ENCODE results near the gene LRMDA. TPM values are rescaled to one million over a fixed set of nuclear protein-coding genes. Genes with fewer than 3 reads are reported as not detected.

LRMDA gene
- total and polyA plus RNA-seq, 2 of the 8 experiments (the other 6 are each of a cell fraction or from before 2014, with no cell fraction given): 0.86 to 2.8 TPM

DNA sequence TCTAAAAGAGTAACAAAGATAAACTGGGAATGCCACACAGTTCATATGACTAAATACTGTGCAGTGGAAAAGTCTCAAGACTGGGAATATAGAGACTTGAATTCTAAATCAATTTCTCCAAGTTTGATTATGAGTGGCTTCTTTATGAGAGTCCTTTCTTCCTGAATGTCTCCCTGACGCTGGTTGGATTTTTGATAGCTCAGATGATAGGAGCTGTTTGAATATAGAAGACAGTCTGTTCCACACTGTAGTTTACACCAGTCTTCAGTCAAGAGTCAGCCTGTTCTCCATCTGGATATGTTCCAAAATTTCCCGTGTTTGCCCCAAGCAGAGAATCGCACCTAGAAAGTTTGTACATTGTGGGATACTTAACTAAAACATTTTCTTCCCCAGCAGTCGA, 173.7 kb downstream of the LRMDA start (continued):
- TF ChIP-seq, protein P1, sequence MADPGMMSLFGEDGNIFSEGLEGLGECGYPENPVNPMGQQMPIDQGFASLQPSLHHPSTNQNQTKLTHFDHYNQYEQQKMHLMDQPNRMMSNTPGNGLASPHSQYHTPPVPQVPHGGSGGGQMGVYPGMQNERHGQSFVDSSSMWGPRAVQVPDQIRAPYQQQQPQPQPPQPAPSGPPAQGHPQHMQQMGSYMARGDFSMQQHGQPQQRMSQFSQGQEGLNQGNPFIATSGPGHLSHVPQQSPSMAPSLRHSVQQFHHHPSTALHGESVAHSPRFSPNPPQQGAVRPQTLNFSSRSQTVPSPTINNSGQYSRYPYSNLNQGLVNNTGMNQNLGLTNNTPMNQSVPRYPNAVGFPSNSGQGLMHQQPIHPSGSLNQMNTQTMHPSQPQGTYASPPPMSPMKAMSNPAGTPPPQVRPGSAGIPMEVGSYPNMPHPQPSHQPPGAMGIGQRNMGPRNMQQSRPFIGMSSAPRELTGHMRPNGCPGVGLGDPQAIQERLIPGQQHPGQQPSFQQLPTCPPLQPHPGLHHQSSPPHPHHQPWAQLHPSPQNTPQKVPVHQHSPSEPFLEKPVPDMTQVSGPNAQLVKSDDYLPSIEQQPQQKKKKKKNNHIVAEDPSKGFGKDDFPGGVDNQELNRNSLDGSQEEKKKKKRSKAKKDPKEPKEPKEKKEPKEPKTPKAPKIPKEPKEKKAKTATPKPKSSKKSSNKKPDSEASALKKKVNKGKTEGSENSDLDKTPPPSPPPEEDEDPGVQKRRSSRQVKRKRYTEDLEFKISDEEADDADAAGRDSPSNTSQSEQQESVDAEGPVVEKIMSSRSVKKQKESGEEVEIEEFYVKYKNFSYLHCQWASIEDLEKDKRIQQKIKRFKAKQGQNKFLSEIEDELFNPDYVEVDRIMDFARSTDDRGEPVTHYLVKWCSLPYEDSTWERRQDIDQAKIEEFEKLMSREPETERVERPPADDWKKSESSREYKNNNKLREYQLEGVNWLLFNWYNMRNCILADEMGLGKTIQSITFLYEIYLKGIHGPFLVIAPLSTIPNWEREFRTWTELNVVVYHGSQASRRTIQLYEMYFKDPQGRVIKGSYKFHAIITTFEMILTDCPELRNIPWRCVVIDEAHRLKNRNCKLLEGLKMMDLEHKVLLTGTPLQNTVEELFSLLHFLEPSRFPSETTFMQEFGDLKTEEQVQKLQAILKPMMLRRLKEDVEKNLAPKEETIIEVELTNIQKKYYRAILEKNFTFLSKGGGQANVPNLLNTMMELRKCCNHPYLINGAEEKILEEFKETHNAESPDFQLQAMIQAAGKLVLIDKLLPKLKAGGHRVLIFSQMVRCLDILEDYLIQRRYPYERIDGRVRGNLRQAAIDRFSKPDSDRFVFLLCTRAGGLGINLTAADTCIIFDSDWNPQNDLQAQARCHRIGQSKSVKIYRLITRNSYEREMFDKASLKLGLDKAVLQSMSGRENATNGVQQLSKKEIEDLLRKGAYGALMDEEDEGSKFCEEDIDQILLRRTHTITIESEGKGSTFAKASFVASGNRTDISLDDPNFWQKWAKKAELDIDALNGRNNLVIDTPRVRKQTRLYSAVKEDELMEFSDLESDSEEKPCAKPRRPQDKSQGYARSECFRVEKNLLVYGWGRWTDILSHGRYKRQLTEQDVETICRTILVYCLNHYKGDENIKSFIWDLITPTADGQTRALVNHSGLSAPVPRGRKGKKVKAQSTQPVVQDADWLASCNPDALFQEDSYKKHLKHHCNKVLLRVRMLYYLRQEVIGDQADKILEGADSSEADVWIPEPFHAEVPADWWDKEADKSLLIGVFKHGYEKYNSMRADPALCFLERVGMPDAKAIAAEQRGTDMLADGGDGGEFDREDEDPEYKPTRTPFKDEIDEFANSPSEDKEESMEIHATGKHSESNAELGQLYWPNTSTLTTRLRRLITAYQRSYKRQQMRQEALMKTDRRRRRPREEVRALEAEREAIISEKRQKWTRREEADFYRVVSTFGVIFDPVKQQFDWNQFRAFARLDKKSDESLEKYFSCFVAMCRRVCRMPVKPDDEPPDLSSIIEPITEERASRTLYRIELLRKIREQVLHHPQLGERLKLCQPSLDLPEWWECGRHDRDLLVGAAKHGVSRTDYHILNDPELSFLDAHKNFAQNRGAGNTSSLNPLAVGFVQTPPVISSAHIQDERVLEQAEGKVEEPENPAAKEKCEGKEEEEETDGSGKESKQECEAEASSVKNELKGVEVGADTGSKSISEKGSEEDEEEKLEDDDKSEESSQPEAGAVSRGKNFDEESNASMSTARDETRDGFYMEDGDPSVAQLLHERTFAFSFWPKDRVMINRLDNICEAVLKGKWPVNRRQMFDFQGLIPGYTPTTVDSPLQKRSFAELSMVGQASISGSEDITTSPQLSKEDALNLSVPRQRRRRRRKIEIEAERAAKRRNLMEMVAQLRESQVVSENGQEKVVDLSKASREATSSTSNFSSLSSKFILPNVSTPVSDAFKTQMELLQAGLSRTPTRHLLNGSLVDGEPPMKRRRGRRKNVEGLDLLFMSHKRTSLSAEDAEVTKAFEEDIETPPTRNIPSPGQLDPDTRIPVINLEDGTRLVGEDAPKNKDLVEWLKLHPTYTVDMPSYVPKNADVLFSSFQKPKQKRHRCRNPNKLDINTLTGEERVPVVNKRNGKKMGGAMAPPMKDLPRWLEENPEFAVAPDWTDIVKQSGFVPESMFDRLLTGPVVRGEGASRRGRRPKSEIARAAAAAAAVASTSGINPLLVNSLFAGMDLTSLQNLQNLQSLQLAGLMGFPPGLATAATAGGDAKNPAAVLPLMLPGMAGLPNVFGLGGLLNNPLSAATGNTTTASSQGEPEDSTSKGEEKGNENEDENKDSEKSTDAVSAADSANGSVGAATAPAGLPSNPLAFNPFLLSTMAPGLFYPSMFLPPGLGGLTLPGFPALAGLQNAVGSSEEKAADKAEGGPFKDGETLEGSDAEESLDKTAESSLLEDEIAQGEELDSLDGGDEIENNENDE (IDR thresholded peaks at IDR 0.05; ENCODE audit: insufficient replicate concordance, low read length): no peak
- no peak for TF ChIP-seq ZNF274 (IDR thresholded peaks at IDR 0.05; ENCODE audit: borderline replicate concordance, extremely low read depth, low read length)
- TF ChIP-seq EGR1 (IDR thresholded peaks at IDR 0.05; ENCODE audit: borderline replicate concordance, low read depth, low read length): no peak
- no peak for TF ChIP-seq TBP (IDR thresholded peaks at IDR 0.05; ENCODE audit: low read depth, low read length)
- no peak for TF ChIP-seq SUZ12 (IDR thresholded peaks at IDR 0.05; ENCODE audit: low read length)
